Fibroblast of lung (primary cell): ENCODE data around the gene C1QL1.

Source experiments
- CTCF ChIP-seq, 2 donors: IDR thresholded peaks in 1 of 2; conservative IDR thresholded peaks in 1 of 2; 1 replicate in 1 of 2; 2 replicates in 1 of 2; pipeline ENCODE4 v1.5.1; 2011 to 2012; ENCODE audit warnings: low read length in 2 of 2, control low read depth in 1 of 2, inconsistent platforms in 1 of 2, low read depth in 1 of 2, mild to moderate bottlenecking in 1 of 2
- EZH2 ChIP-seq: IDR thresholded peaks from 2 replicates; pipeline ENCODE4 v1.5.1; 2012; ENCODE audit warnings: low read length, control low read depth, mild to moderate bottlenecking; ENCODE audit errors: missing control alignments

GRCh38 chr17:44996304-44996703, 28.2 kb upstream of the C1QL1 start:
- TF ChIP-seq EZH2 (no peak), CTCF (conservative IDR thresholded peaks at IDR 0.05 in 1 of 2, IDR thresholded peaks at IDR 0.05 in 1 of 2; ENCODE audit: low read depth in 1 of 2, low read length in 2 of 2) (no peak)
